ENCODE measurements around the gene UNC13D. TPM values are rescaled to one million over a fixed set of nuclear protein-coding genes. Genes with fewer than 3 reads are reported as not detected.
A peak's percentile ranks its signal among the peaks of the same experiment; 100 is the strongest.

Gene UNC13D
- total and polyA plus RNA-seq, 9 of the 15 experiments (the other 6 are each of a cell fraction or from before 2014, with no cell fraction given), result 0.86 to 244 (median 69.2) TPM

DNA sequence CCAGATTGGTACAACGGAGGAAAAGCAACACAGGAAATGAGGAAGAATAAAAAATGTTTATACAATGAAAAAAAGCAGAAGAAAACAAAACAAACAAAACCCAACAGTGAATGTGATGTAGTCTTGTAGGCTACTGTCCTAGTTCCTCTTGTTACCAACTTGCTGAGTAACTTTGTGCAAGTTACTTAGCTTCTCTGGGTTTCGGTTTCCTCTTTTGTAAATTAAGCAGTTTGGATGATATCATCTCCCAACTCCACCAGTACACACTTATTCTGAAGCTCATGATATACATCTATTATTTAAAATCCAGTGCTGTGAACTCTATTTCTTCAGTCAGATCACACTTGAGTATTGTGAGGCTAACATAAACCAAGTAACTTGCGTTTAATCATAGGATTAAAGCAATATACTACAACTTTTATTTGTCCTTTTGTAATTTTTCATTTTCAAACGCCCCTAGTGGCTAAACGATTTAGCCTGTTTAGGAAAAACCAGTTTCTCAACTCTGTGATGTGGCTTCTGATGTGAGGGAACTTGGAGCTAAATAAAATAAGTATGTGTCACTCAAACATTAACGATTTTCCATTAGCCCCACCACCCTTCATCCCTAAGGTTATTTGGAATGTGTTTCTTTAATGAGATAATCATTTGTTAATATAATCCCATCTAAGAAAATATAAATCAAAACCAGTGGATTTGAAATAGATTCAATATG lies 61.0 kb downstream of the UNC13D start (continued):
- TF ChIP-seq ZEB2 (IDR thresholded peaks at IDR 0.05), result no peak
- no peak for TF ChIP-seq SRSF7 (optimal IDR thresholded peaks at IDR 0.05; ENCODE audit: low read depth, low read length)
- no peak for TF ChIP-seq ZBTB8A (IDR thresholded peaks at IDR 0.05; ENCODE audit: partially characterized antibody)
- no peak for TF ChIP-seq HOXB6 (CRISPR knock-in tag; IDR thresholded peaks at IDR 0.05; ENCODE audit: borderline replicate concordance)
- peak; percentile 72 for TF ChIP-seq BRD9 (IDR thresholded peaks at IDR 0.05; ENCODE audit: low read depth, partially characterized antibody)
- no peak for TF ChIP-seq YY1 (IDR thresholded peaks at IDR 0.05; ENCODE audit: borderline replicate concordance in 1 of 3, control insufficient read depth in 1 of 3, extremely low read depth in 1 of 3, insufficient read depth in 3 of 3, insufficient read length in 1 of 3, insufficient replicate concordance in 2 of 3, low read depth in 1 of 3, low read length in 2 of 3)
- no peak for TF ChIP-seq ZBTB7A (IDR thresholded peaks at IDR 0.05; ENCODE audit: borderline replicate concordance, control insufficient read depth, low read depth, low read length)
- no peak for TF ChIP-seq SREBF2 (CRISPR knock-in tag; IDR thresholded peaks at IDR 0.05)
- peak; percentile 11 for TF ChIP-seq MEIS2 (IDR thresholded peaks at IDR 0.05; ENCODE audit: partially characterized antibody)
- TF ChIP-seq RAD21 (CRISPR knock-in tag; conservative IDR thresholded peaks at IDR 0.05 in 1 of 2, IDR thresholded peaks at IDR 0.05 in 1 of 2), result 0 out of 4 replicates have a peak, but pooled peaks of 1 of the 2 experiments have one; percentile 16
- TF ChIP-seq KHSRP (IDR thresholded peaks at IDR 0.05), result no peak
- TF ChIP-seq PHF21A (IDR thresholded peaks at IDR 0.05; ENCODE audit: borderline replicate concordance, low read depth), result no peak
- TF ChIP-seq NFXL1 (CRISPR knock-in tag; IDR thresholded peaks at IDR 0.05), result no peak
- TF ChIP-seq XRCC5 (IDR thresholded peaks at IDR 0.05; ENCODE audit: low read depth, low read length), result no peak
- no peak for TF ChIP-seq CHCHD3 (CRISPR knock-in tag; IDR thresholded peaks at IDR 0.05)
- peak; percentile 18 for TF ChIP-seq CTCFL (IDR thresholded peaks at IDR 0.05; ENCODE audit: borderline replicate concordance, insufficient read depth, low read depth, low read length, poor library complexity, severe bottlenecking)
- TF ChIP-seq NFRKB (IDR thresholded peaks at IDR 0.05; ENCODE audit: low read depth), result 0 out of 2 replicates have a peak, but pooled peaks have one; percentile 11
- TF ChIP-seq ETV5 (CRISPR knock-in tag; IDR thresholded peaks at IDR 0.05; ENCODE audit: low read depth), result no peak
- TF ChIP-seq, protein P1, sequence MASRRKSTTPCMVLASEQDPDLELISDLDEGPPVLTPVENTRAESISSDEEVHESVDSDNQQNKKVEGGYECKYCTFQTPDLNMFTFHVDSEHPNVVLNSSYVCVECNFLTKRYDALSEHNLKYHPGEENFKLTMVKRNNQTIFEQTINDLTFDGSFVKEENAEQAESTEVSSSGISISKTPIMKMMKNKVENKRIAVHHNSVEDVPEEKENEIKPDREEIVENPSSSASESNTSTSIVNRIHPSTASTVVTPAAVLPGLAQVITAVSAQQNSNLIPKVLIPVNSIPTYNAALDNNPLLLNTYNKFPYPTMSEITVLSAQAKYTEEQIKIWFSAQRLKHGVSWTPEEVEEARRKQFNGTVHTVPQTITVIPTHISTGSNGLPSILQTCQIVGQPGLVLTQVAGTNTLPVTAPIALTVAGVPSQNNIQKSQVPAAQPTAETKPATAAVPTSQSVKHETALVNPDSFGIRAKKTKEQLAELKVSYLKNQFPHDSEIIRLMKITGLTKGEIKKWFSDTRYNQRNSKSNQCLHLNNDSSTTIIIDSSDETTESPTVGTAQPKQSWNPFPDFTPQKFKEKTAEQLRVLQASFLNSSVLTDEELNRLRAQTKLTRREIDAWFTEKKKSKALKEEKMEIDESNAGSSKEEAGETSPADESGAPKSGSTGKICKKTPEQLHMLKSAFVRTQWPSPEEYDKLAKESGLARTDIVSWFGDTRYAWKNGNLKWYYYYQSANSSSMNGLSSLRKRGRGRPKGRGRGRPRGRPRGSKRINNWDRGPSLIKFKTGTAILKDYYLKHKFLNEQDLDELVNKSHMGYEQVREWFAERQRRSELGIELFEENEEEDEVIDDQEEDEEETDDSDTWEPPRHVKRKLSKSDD (conservative IDR thresholded peaks at IDR 0.05; ENCODE audit: low read length), result no peak
- TF ChIP-seq TRIM24 (IDR thresholded peaks at IDR 0.05), result no peak
- TF ChIP-seq ZBTB1 (CRISPR knock-in tag; IDR thresholded peaks at IDR 0.05; ENCODE audit: borderline replicate concordance, low read depth), result no peak
- no peak for TF ChIP-seq HNRNPL (IDR thresholded peaks at IDR 0.05; ENCODE audit: low read depth, low read length)
- no peak for TF ChIP-seq ZNF146 (CRISPR knock-in tag; IDR thresholded peaks at IDR 0.05; ENCODE audit: unreplicated experiment)
- TF ChIP-seq FOXJ3 (CRISPR knock-in tag; IDR thresholded peaks at IDR 0.05), result no peak
- TF ChIP-seq HIVEP1 (CRISPR knock-in tag; IDR thresholded peaks at IDR 0.05), result no peak
